22Rv1 (cell line): Measurements from ENCODE around the gene SEMA4B.

Experiments used
- ZFX ChIP-seq: fragments of 450-650 bp; IDR thresholded peaks from 2 replicates; pipeline ENCODE4 v1.6.1; 2017; ENCODE audit warnings: antibody characterized with exemption, borderline replicate concordance
- TF ChIP-seq, protein P1 (sequence below): fragments of 450-650 bp; IDR thresholded peaks from 2 replicates; pipeline ENCODE4 v1.5.1; 2017; ENCODE audit warnings: mild to moderate bottlenecking

- TF ChIP-seq, protein P1, sequence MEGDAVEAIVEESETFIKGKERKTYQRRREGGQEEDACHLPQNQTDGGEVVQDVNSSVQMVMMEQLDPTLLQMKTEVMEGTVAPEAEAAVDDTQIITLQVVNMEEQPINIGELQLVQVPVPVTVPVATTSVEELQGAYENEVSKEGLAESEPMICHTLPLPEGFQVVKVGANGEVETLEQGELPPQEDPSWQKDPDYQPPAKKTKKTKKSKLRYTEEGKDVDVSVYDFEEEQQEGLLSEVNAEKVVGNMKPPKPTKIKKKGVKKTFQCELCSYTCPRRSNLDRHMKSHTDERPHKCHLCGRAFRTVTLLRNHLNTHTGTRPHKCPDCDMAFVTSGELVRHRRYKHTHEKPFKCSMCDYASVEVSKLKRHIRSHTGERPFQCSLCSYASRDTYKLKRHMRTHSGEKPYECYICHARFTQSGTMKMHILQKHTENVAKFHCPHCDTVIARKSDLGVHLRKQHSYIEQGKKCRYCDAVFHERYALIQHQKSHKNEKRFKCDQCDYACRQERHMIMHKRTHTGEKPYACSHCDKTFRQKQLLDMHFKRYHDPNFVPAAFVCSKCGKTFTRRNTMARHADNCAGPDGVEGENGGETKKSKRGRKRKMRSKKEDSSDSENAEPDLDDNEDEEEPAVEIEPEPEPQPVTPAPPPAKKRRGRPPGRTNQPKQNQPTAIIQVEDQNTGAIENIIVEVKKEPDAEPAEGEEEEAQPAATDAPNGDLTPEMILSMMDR, result no peak
- TF ChIP-seq ZFX, result no peak
Observed at GRCh38 chr15:90165659-90166489, 35.3 kb upstream of the SEMA4B start.
